HEK293 (cell line): ENCODE data around the gene TMEM132A.

Experiments
- ZNF350 ChIP-seq: fragments of 450-650 bp; formaldehyde crosslinking; IDR thresholded peaks from 2 replicates; pipeline ENCODE4 v1.5.0; 2017; ENCODE audit warnings: missing biosample characterization, mild to moderate bottlenecking, missing genetic modification characterization
- TF ChIP-seq, protein P1 (sequence below): fragments of 450-650 bp; formaldehyde crosslinking; IDR thresholded peaks from 2 replicates; pipeline ENCODE4 v1.5.1; 2016; ENCODE audit warnings: missing biosample characterization, missing genetic modification characterization, borderline replicate concordance

DNA sequence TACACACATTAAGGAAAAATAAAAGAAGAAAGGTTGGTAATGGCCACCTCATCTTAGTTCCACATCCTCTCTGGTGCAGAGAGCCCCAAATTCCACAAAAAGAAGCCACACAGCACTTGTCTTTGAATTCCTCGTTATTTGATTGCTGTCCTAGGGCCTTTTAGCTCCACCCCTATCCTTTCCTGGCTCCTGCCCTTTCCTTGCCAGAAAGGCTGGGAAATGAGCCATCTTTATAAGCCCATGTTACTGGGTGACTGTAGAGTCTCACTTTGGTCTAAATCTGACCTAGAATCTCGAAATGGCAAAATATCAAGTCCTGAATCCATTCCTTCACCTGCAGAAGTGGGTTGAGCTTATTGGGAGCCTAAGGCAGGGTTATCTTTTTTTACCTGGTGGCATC is 4.3 kb upstream of the TMEM132A start:
- TF ChIP-seq ZNF350 = no peak
- TF ChIP-seq, protein P1, sequence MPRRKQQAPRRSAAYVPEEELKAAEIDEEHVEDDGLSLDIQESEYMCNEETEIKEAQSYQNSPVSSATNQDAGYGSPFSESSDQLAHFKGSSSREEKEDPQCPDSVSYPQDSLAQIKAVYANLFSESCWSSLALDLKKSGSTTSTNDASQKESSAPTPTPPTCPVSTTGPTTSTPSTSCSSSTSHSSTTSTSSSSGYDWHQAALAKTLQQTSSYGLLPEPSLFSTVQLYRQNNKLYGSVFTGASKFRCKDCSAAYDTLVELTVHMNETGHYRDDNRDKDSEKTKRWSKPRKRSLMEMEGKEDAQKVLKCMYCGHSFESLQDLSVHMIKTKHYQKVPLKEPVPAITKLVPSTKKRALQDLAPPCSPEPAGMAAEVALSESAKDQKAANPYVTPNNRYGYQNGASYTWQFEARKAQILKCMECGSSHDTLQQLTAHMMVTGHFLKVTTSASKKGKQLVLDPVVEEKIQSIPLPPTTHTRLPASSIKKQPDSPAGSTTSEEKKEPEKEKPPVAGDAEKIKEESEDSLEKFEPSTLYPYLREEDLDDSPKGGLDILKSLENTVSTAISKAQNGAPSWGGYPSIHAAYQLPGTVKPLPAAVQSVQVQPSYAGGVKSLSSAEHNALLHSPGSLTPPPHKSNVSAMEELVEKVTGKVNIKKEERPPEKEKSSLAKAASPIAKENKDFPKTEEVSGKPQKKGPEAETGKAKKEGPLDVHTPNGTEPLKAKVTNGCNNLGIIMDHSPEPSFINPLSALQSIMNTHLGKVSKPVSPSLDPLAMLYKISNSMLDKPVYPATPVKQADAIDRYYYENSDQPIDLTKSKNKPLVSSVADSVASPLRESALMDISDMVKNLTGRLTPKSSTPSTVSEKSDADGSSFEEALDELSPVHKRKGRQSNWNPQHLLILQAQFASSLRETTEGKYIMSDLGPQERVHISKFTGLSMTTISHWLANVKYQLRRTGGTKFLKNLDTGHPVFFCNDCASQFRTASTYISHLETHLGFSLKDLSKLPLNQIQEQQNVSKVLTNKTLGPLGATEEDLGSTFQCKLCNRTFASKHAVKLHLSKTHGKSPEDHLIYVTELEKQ (tag by site-specific recombination) = no peak
